CD4-positive, alpha-beta T cell treated with Interleukin-12 subunit alpha and Interleukin-12 subunit beta, for 1 hour (primary cell): Measurements from ENCODE around the gene EMX2.
"Not testable (repeated sequence)": the region's sequence is repeated elsewhere in the genome, so short reads cannot be mapped to it uniquely, and the experiment has no call there.

Experiments used
- DNase-seq: peaks from one replicate; pipeline ENCODE4 v3.0.0-alpha.2; 2020

The EMX2 gene

DNA sequence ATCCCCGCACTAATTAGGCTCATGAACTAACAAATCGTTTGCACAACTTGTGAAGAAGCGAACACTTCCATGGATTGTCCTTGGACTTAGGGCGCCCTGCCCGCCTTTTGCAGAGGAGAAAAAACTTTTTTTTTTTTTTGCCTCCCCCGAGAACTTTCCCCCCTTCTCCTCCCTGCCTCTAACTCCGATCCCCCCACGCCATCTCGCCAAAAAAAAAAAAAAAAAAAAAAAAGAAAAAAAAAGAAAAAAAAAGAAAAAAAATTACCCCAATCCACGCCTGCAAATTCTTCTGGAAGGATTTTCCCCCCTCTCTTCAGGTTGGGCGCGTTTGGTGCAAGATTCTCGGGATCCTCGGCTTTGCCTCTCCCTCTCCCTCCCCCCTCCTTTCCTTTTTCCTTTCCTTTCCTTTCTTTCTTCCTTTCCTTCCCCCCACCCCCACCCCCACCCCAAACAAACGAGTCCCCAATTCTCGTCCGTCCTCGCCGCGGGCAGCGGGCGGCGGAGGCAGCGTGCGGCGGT is at the start of gene EMX2:
EMX2 (plus strand) TSS at position 41 of the 519 bp plus-strand sequence. CDS start 522 bp downstream, outside the sequence.
- no peak for DNase-seq

DNA sequence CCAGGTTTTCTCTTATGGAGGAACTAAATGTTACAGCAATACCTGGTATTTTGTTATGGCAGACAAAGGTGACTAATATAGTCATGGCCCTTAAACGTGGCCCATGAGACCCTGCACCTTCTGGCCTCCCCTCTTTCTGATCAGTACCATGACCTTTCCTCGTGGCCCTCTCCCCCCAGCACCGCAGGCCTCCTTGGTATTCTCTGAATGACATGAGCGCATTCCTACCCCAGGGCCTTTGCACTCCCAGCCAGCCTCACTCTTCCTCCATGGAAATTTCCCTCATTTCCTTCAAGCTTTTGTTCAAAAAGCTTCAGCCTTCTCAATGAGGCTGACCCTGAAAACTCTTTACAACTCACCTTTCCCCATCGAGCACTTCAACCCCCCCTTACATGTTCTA is 46.5 kb upstream of the EMX2 start:
- no peak for DNase-seq

DNA sequence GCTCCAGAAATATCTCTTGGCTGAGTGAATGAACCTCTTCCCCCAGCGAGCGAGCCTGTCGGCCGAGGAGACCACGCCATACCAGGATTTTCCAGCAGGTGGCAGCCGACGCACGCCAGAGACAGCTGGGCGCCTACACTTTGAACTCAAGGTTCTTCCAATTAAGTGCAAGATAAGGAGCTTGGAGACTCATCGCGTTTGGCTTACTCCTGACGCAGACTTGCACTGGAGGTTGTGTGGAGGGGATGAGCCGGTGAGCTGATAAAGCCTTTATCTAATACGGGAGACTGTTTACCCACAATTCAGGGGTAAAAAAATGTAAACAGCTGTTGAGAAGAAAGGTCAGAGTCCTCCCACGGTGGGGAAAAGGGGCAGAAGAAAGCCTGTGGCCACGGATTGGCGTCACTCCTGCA is 45.9 kb upstream of the EMX2 start:
- DNase-seq, result peak; percentile 62

DNA sequence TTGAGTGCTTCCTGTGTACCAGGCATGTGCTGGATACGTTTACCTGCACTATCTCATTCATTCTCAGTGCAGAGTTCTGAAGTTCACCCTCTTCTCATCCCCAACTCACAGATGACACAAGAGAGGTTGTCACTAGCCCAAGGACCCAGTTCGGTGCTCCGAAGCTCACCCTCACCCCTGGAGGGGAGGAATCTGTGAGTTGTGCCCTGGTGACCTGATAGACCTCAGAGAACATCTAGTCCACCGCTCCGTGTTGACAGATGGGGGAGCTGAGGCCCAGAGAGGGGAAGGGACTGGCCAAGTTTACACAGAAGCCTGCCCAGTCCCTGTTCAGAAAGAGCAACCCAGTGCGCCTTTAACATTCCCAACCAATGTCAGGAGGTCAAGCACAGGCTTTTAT is 44.8 kb upstream of the EMX2 start:
- DNase-seq, result no peak

DNA sequence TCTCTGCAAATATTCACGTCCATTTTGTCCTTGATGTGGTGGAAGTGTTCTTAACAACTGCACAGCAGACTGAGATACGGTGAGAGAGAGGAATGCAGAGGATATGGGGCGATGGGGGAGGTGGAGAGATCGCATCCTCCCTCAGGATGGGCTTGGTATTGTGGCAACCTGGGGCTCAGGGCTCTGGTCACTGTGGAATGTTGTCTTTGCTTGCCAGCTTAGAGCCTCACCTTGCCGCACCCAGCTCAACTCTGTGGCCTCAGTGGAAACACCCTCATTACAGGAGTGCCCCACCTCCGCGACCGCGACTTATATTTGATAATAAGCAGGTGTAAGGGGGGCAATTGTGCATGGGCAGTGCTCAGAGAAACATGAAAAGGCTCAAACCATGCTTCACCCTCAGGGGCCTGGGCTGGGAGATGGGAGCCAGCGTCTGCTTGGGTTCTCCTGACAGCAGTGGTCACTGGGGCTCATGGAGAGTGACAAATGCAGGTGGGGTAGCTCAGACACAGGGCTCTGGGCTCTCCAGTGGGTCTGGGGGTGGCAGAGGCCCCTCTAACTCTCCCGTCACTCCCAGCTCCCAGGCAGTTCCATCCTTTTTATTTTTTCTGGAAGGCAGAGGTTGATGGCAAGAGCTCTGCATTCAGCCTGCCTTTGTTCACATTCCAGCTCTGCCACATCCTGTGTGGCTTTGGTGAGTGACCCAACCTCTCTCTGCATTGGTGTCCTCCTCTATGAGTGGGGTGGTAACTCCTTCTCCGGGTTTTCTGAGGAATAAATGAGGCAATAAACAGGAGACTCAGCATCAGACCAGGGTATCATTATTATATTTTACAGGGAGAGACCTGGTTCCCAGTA is 43.1 kb upstream of the EMX2 start:
- no peak for DNase-seq

DNA sequence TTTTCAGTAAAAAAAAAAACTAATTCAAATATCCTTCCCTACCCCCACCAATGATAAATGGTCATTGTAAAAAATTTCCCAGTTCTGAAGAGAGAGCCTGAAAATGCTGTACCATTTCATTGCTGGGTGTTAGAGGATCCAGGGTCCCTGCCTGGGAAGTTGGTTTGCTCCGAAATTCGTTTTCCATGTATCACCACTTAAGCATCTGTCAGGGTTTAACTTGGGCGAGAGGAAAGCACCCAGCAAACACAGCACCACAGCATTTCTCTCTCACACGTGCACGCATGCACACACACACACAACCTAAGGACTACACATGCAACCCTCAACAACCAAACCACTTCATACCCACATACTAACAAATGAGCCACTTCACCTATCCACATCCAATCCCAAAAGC is 42.1 kb upstream of the EMX2 start:
- DNase-seq, result no peak

DNA sequence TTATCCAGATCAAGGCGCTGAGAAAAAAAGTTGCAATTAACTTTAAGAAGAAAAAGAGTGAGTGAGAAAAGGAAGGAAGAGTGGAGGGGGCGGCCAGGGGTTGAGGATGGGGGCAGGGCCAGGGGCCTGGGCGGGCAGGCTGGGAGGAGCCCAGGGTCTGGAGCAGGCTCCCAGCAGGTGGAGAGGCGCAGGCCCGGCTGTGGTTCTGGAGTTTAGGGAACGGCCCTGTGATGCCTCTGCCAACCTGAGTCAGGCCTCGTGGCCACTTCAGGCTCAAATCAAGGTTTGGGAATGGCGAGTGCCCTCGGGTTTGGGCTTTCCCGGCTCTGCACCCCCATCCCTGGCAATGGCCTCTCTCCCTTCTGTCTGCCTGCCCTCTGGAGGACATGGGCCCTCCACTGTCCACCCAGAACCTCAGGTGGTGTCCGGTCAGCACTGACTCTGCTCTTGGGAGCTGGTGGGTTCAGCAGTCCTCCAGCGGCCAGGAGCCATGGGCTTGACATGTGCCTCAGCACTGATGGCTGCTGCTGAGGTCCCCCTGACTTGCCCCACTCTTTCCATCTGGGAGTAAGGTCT is 41.0 kb upstream of the EMX2 start:
- DNase-seq, result no peak

DNA sequence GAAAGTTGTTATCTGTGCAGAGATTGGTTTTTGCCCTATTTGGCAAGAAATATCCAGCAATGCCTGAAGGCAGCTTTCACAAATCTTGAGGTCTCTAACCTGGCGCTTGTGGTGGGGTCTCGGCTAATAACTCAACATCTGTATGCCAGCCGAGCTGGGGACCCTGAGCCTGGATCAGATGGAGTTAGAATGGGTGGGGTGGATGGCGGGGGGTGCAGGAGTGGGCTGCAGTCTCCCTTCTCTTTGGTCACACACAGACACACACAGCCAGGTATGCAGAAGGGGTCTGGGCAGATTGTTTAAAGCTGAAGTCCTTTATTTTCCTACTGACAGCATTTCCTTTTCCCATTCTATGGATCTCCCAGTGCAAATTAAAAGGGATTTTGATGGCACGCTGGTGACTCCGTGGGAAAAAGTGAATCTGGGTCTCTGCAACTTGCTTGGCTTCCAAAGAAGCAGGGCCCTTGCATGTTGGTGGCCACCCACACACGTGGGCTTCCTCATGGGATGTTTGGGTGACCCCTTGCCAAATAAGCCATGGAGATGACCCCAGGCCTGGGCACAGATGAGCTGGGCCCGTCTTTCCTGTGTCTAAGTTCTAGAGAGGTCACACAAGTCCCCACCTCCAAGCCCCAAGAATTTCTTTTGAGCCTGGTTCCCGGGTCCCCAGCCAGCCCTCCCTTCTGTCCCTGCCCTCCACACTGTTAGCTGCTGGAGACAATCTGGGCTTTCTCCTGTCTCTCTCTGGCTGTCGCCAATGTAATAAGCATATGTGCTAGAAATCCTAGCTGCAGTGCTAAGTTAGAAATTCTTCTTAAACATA is 39.9 kb upstream of the EMX2 start:
- DNase-seq, result no peak

DNA sequence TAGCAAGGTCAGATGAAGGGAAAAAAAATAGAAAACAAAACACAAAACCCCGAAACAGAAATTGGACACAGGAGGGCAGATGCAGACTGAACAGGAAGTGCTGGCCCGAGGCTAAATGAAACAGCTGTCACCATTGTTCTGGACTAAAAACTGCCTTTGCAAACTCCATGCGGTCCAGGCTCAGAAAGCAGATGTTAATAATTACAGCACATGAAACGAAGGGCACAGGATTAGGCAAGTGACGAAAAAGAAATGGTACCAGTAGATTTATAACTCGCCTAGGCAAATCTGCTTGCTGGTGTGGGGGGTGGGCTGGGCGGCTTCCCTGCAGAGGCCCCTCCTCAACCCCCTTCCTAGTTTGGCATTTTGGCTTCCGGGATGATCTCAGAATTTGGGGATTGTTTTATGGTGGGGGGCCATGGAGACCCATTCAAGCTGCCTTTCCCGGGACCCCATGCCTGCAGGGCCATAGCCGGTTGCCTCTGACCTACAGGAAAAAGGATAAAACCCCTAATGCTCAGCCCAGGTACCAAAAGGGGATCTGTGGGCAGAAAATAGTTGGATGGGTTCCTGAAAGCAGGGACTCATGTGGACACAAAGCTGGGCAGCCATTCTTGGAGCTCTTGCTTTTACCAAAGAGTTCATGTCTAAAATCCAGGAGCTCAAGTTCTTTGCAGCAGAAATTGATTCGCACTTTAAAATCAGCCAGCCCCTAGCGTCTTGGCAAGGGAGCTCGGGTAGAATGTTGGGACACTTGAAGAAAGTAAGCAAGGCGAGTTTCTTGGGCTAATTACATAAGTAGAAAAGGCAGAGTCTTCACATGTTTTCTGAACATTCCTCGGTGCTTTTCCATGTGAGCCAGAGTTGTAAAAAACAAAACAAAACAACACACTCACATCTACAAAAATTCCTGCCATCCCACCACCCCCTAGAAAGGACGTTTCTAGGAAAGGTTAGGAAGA is 39.0 kb upstream of the EMX2 start:
- no peak for DNase-seq

DNA sequence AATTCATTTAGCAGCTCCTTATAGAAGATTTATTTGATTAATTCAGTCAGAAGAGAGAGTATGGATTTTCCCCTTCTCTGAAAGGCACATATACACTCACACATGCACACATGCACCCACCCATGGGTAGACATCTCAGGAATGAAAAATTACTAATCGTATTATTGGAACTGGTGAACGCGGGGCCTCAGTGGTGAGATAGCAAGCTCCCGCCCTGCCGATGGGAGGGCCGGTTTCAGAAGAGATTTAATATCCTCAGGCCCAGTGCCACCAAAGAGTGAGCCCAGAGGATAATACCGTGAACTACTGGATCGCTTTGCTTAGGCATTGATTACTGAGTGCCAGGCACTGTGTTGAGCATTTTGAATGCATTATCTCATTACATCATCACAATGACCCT is 38.0 kb upstream of the EMX2 start:
- DNase-seq, result no peak

DNA sequence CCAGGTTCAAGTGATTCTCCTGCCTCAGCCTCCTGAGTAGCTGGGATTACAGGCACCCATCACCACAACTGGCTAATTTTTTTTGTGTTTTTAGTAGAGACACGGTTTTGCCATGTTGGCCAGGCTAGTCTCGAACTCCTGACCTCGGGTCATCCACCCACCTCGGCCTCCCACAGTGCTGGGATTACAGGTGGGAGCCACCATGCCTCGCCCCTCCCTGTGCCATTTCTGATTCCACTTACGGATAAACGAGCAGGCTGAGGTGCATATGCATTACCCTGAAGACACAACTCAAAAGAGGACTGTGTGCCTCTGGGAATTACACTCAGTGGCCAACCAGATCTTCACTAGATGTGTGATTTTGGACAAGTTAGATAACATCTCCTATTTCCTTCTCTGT is 35.5 kb upstream of the EMX2 start:
- not testable (repeated sequence) for DNase-seq

DNA sequence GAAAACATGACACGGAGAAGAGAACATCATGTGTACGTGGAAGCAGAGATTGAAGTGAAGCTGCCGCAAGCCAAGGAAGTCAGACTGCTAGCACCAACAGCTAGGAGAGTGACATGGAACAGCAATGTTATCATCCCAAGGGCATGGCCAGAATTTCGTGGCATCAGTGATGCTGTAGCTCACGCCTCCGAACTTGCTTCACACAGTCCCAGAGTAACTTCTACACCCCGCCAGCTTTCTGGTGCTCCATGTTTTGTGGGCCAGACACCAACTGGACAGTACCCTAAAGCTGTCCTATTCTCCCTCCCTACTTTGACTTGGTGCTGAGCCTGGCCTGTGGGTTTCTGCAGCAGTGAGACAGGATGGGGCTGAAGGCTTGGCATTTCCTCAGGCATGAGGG is 33.0 kb upstream of the EMX2 start:
- no peak for DNase-seq

DNA sequence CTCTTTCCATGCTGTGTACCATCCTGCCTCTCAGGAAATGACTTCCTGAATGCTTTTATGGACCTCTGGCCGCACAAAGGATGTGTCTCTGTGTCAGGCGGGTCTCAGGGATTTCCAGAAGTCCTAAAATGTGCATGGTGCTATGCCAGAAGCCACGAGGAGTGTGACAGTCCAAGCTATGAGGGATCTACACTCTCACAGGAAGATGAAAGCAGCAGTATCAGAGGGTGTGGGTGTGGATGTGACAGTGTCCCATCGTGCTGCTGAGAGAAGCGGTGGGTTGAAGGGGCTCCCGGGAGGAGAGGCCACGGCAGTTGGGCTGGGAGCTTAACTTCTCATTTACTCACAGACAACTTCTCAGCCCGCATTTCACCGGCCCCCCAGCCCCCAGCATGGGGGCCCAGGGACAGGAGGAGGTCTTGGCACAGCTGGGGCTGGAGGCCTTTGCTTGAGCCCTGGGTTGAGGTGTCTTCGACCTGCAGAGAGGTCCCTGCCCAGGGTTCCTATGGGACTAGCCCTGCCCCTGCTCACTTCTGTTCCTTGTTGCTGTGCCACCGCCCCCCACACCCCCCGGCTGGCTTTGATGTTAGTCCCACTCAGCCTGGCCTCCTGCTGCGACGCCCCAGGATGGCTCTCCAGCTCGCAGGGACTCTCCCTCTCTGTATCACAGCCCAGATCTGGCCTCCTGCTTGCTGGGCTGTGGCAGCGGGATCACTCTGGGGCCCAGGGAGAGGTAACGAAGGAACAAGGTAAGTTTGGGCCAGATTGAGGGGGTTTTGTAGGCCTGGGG is 30.8 kb upstream of the EMX2 start:
- no peak for DNase-seq

DNA sequence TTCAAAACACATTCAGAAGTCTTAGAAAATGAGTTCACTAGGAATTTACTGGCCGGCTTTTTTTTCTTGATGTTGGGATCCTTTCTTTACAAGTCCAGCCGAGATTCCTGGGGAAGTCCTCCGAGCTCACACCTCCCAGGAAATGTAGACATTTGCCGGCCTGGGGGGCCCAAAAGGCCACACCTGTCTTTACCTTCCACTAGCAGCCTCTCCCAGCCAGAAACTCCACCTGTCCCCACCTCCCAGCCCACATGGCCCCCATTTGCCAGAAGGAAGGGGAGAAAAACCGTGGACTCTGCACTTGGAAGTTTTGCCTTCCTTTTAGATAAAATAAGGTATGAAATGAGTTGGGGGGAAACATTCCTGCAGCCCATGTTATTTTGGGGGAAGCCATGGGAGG is 27.6 kb upstream of the EMX2 start:
- DNase-seq, result no peak

DNA sequence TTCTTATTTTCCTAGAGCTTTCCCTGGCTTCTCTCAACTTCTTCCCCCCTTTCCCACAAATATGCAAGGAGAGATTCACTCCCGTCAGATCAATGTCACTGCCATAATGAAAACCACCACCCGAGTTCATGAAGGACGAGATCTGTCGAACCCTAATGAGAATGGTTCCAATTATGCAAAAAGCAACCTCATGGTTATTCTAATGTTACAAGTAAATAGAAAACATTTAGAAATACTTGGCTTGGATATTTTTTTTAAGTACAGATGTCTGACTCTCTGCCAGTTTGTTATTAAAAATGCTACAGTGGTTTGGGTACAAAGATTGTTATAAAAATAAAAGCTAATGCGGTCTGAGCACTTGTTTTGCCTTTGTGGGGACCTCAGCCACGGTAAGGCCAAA is 25.9 kb upstream of the EMX2 start:
- DNase-seq, result no peak

DNA sequence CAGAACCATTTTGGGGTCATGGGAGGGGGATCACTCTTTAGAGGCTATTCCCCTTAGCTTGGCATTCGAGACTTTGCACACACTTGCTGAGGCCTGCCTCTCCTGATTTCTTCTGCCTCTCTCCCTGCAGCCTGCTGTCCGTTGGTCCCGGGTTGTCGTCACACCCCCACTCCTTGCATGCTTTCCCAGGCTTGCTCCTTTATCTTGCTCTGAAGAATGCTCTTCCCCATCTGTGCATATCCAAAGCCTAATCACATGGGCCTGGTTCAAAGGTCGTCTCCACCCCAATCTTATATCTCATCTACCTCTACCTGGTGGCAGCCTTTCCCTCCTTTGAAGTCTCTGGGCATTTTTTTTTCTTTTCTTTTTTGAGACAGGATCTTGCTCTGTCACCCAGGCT is 24.3 kb upstream of the EMX2 start:
- no peak for DNase-seq

DNA sequence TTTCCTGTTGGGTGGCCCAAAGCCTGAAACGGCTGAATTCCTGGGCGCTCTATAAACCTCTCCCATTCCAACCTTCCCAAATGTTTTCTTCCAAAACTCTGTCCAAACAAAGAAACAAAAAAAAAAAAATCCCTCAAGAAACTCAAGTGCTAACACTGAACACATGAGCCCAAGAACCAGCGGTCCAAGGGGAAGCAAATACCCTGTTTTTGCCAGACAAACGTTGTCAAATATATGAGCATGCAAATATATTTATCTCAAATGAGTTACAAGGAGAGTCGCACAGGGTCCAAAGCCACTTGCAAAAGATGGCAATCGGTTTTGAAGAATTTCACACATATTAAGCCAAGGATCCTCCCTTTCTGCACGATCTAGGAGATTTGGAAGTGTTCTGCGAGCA is 23.3 kb upstream of the EMX2 start:
- DNase-seq, result no peak

DNA sequence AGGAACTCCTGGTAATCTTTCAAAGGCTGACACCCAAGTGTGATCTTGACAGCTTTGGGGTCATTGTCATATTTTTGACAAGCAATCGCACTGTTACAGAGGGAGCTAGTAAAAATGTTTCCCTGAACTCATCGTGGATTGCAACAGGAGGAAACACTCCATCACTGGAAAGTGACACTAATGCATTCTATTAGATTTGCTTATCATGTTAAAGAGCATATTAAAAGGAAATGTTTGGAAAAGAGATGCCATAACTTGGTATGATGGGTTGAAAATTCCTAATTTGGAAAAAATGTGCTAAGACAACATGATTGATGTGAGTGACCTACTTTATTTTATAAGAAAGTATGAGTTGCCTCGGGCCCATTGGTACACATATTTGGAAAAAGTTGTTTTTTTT is 22.7 kb upstream of the EMX2 start:
- no peak for DNase-seq

DNA sequence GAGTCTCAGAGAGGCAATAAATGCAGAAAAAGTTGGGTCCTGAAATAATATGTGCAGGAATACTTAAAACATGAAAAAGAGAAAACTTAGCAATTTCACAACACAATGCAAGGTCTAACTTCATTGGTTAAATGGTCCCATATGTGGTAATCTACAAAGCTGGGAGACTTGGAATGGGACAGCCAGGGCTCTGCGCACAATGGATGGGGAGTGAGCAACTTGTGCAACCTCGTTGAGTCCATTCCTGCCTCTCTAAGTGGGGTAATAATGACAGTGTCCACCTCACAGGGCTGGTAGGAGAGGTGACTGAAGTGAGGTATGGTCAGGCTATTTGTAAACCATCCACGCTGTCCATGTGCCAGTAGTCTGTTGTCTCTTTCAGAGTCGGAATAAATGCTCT is 11.8 kb upstream of the EMX2 start:
- DNase-seq, result no peak

DNA sequence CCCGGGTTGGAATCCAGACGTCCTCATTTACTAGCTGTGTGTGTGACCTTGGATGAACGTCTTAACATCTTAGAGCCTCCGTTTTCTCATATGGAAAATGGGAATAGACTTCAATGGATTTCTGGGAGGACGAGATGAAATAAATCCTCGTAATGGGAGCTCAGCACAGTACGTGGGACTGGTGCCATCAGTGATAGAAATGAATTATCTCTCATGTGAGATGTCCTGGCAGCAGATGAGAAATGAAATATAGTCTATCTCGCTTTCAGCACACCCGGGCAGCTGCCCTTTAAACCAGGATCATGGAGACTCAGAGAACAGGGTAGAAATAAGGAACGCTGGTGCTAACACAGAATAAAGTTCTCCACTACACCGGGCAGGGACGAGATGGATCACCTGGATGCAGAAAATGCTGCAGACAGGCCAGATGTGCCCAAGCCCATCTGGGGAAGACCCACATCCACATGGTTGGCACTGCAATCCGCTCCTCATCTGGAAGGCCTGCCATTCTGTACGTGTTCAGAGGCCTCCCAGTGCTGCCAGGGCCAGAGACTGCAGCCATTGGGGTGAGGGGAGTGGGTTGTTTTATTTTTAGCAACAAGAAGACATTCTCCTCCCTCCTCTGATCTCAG is 11.1 kb upstream of the EMX2 start:
- DNase-seq, result no peak

DNA sequence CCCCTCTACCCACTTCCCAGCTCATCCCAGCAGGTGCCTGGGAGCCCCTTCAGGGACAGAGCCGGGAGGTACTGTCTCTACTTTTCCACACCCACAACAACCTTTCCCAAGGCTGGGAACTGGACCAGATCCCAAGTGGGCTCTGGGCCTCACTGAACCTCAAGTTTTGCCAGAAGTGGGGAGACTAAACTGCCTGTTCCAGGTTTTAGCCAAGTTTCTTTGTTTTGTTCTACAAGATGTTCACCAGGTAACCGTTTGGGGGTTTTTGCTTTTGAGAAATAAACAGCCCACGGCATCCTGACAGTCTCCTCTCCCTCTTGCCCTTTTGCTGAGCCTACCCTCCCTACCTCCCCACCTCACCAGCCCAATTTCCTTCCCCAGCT is 10.6 kb upstream of the EMX2 start:
- no peak for DNase-seq
